Fibroblast of lung (primary cell): ENCODE results near the gene CCDC150. TPM values are rescaled to one million over a fixed set of nuclear protein-coding genes. Genes with fewer than 3 reads are reported as not detected.

Experiments used
- DNase-seq, 2 donors: peaks; one replicate each; pipeline versions ENCODE4 v3.0.0 to v3.0.0-alpha.2; 2010; ENCODE audit warnings: low read depth in 2 of 2
- H2AFZ ChIP-seq: 2 replicates; pipeline ENCODE4 v1.5.1; 2012; ENCODE audit warnings: low read length, control low read depth, inconsistent platforms
- H3K27ac ChIP-seq: 2 replicates; pipeline ENCODE4 v1.5.1; 2011; ENCODE audit warnings: low read length, control low read depth; ENCODE audit not compliant: insufficient read depth
- H3K27me3 ChIP-seq: 2 replicates; pipeline ENCODE4 v1.5.1; 2011; ENCODE audit warnings: mild to moderate bottlenecking, low read length; ENCODE audit not compliant: control insufficient read depth, insufficient read depth
- H3K36me3 ChIP-seq: 2 replicates; pipeline ENCODE4 v1.5.1; 2011; ENCODE audit warnings: low read length; ENCODE audit not compliant: control insufficient read depth, insufficient read depth
- H3K4me1 ChIP-seq: 2 replicates; pipeline ENCODE4 v1.5.1; 2011; ENCODE audit warnings: low read length; ENCODE audit not compliant: control insufficient read depth, insufficient read depth; ENCODE audit errors: extremely low read depth
- H3K4me2 ChIP-seq: 2 replicates; pipeline ENCODE4 v1.5.1; 2011; ENCODE audit warnings: low read length, control low read depth; ENCODE audit not compliant: insufficient read depth; ENCODE audit errors: extremely low read depth
- H3K4me3 ChIP-seq, 4 experiments: fragments of 200-600 bp in 1 of 4; sonication (generic) in 1 of 4; replicated peaks in 1 of 4; 2 replicates each; pipeline ENCODE4 v1.5.1; 2011 to 2016; ENCODE audit warnings: low read length in 4 of 4, low read depth in 3 of 4, mild to moderate bottlenecking in 3 of 4, control low read depth in 2 of 4, inconsistent platforms in 1 of 4, mixed read lengths in 1 of 4; ENCODE audit not compliant: insufficient read depth in 1 of 4; ENCODE audit errors: control extremely low read depth in 1 of 4
- H3K79me2 ChIP-seq: 2 replicates; pipeline ENCODE4 v1.5.1; 2012; ENCODE audit warnings: mild to moderate bottlenecking, low read length, inconsistent platforms; ENCODE audit not compliant: control insufficient read depth, insufficient read depth
- H3K9ac ChIP-seq: 2 replicates; pipeline ENCODE4 v1.5.1; 2011; ENCODE audit warnings: mild to moderate bottlenecking, low read length, control low read depth; ENCODE audit not compliant: insufficient read depth
- H3K9me3 ChIP-seq: 2 replicates; pipeline ENCODE4 v1.5.1; 2012; ENCODE audit warnings: low read depth, low read length; ENCODE audit not compliant: control insufficient read depth, insufficient read depth
- H4K20me1 ChIP-seq: 2 replicates; pipeline ENCODE4 v1.5.1; 2011; ENCODE audit warnings: low read length; ENCODE audit not compliant: control insufficient read depth, insufficient read depth; ENCODE audit errors: extremely low read depth
- EZH2 ChIP-seq: IDR thresholded peaks from 2 replicates; pipeline ENCODE4 v1.5.1; 2012; ENCODE audit warnings: low read length, control low read depth, mild to moderate bottlenecking; ENCODE audit errors: missing control alignments
- polyA plus RNA-seq, 2 donors: library from polyadenylated mRNA; depleted of rRNA in 1 of 2; stranded (reverse) in 1 of 2; unstranded in 1 of 2; fragments of >200 nt; gene quantifications; 2 replicates each; pipeline ENCODE4 v1.2.1, GENCODE V29; 2011 to 2012; ENCODE audit warnings: missing spikeins in 1 of 2
- total RNA-seq: library from RNA; depleted of rRNA; stranded (reverse); fragments of >200 nt; gene quantifications from 2 replicates; pipeline ENCODE4 v1.2.1, GENCODE V29; 2014
- TF ChIP-seq, protein P1 (sequence below), 2 donors: IDR thresholded peaks in 1 of 2; conservative IDR thresholded peaks in 1 of 2; 1 replicate in 1 of 2; 2 replicates in 1 of 2; pipeline ENCODE4 v1.5.1; 2011 to 2012; ENCODE audit warnings: low read length in 2 of 2, control low read depth in 1 of 2, inconsistent platforms in 1 of 2, low read depth in 1 of 2, mild to moderate bottlenecking in 1 of 2

Gene CCDC150
- total and polyA plus RNA-seq, 2 donors (not counting 1 experiment from before 2014, with no cell fraction given): 1.5 to 5.1 TPM

DNA sequence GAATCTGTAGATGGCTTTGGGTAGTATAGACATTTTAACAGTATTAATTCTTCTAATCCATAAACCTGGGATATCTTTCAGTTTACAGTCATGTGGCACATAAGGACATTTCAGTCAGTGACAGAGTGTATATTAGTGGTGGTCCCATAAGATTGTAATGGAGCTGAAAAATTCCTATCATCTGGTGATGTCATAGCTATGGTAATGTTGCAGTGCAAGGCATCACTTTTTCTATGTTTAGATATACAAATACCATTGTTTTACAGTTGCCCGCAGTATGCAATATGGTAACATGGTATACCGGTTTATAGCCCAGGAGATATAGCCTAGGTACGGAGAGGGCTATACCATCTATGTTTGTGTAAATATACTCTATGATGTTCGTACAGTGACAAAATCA, 9.7 kb downstream of the CCDC150 start:
- Histone ChIP-seq H2AFZ (no peak overlapping the region), H3K9ac (no peak overlapping the region), H3K4me3 (no peak overlapping the region), H3K4me1 (no peaks in the 10 kb centered on the region), H4K20me1 (no peaks in the 10 kb centered on the region), H3K9me3 (no peaks in the 10 kb centered on the region), H3K79me2 (peaks cover 1% of the 10 kb centered on the region), H3K27me3 (no peaks in the 10 kb centered on the region), H3K4me2 (no peak overlapping the region), H3K27ac (no peak overlapping the region), H3K36me3 (no peaks in the 10 kb centered on the region)
- no peak for DNase-seq
- TF ChIP-seq, protein P1, sequence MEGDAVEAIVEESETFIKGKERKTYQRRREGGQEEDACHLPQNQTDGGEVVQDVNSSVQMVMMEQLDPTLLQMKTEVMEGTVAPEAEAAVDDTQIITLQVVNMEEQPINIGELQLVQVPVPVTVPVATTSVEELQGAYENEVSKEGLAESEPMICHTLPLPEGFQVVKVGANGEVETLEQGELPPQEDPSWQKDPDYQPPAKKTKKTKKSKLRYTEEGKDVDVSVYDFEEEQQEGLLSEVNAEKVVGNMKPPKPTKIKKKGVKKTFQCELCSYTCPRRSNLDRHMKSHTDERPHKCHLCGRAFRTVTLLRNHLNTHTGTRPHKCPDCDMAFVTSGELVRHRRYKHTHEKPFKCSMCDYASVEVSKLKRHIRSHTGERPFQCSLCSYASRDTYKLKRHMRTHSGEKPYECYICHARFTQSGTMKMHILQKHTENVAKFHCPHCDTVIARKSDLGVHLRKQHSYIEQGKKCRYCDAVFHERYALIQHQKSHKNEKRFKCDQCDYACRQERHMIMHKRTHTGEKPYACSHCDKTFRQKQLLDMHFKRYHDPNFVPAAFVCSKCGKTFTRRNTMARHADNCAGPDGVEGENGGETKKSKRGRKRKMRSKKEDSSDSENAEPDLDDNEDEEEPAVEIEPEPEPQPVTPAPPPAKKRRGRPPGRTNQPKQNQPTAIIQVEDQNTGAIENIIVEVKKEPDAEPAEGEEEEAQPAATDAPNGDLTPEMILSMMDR (conservative IDR thresholded peaks at IDR 0.05 in 1 of 2, IDR thresholded peaks at IDR 0.05 in 1 of 2; ENCODE audit: low read depth in 1 of 2, low read length in 2 of 2): no peak
- TF ChIP-seq EZH2: no peak

DNA sequence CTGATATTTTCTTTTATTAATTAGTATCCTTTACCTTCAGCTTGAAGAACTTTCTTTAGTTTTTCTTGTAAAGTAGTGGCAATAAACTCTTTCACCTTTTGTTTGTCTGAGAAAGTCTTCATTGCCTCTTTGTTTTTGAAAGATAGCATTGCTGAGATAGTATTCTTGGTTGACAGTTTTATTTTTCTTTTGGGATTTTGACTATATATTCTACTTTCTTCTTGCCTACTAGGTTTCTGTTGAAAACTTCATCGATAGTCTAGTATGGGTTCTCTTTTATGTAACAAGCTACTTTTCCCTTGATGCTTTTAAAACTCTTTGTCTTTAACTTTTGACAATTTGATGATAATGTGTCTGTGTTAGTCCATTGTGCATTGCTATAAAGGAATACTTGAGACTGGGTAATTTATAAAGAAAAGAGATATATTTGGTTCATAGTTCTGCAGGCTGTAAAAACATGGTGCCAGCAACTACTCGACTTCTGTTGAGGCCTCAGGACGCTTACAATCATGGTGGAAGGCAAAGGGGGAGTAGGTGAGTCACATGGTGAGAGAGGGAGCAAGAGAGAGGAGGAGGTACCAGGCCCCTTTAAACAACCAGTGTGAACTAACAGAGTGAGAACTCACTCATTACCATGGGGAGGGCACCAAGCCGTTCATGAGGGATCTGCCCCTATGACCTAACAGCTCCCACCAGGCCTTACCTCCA, 12.0 kb downstream of the CCDC150 start:
- no peaks in the 10 kb centered on the region for H3K27me3 ChIP-seq
- DNase-seq: no peak
- H3K36me3 ChIP-seq: no peaks in the 10 kb centered on the region
- no peak overlapping the region for H3K9ac ChIP-seq
- H3K9me3 ChIP-seq: no peaks in the 10 kb centered on the region
- no peak overlapping the region for H3K27ac ChIP-seq
- H3K4me3 ChIP-seq: no peak overlapping the region
- no peak for TF ChIP-seq EZH2
- TF ChIP-seq, protein P1 (conservative IDR thresholded peaks at IDR 0.05 in 1 of 2, IDR thresholded peaks at IDR 0.05 in 1 of 2; ENCODE audit: low read depth in 1 of 2, low read length in 2 of 2): no peak
- no peak overlapping the region for H2AFZ ChIP-seq
- H4K20me1 ChIP-seq: no peaks in the 10 kb centered on the region
- no peaks in the 10 kb centered on the region for H3K4me1 ChIP-seq
- H3K79me2 ChIP-seq: no peaks in the 10 kb centered on the region
- no peak overlapping the region for H3K4me2 ChIP-seq

DNA sequence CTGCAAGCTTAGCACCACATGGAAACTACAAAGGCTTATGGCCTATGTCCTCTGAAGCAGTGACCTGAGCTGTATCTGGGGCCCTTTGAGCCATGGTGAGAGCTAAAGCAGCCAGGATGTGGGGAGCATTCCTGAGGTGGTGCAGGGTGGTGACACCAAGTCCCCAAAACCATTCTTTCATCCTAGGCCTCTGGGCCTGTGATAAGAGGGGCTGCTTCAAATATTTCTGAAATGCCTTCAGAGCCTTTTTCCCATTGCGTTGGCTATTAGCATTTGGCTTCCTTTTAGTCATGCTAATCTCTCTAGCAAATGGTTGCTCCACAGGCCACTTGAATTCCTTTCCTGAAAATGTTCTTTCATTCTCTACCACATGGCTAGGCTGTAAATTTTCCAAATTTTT, 13.4 kb downstream of the CCDC150 start:
- TF ChIP-seq EZH2: no peak
- TF ChIP-seq, protein P1 (conservative IDR thresholded peaks at IDR 0.05 in 1 of 2, IDR thresholded peaks at IDR 0.05 in 1 of 2; ENCODE audit: low read depth in 1 of 2, low read length in 2 of 2): no peak
- Histone ChIP-seq H3K36me3 (no peaks in the 10 kb centered on the region), H3K4me1 (no peaks in the 10 kb centered on the region), H3K79me2 (no peaks in the 10 kb centered on the region), H4K20me1 (no peaks in the 10 kb centered on the region), H3K27ac (no peak overlapping the region), H3K9me3 (no peaks in the 10 kb centered on the region), H2AFZ (no peak overlapping the region), H3K4me2 (no peak overlapping the region), H3K4me3 (no peak overlapping the region), H3K9ac (no peak overlapping the region), H3K27me3 (no peaks in the 10 kb centered on the region)
- no peak for DNase-seq
